BJ (cell line): Measurements from ENCODE around the gene CHRND. TPM values are rescaled to one million over a fixed set of nuclear protein-coding genes. Genes with fewer than 3 reads are reported as not detected.
A peak's percentile ranks its signal among the peaks of the same experiment; 100 is the strongest.

Source experiments
- CTCF ChIA-PET: fragments of 350-600 bp; formaldehyde crosslinking; extraction: SDS; loops from one replicate; lab custom pipeline; 2021; ENCODE audit warnings: antibody characterized with exemption, inconsistent platforms; lab: Yijun Ruan, JAX
- POLR2A ChIA-PET: fragments of 300-600 bp; sonication (Branson Sonifier 250); formaldehyde crosslinking; extraction: SDS; loops from one replicate; lab custom pipeline; 2021; ENCODE audit warnings: antibody characterized with exemption; lab: Charles Lee
- DNase-seq: peaks from one replicate; pipeline ENCODE4 v3.0.0-alpha.2; 2011; ENCODE audit warnings: low read depth
- H3K27me3 ChIP-seq: 2 replicates; pipeline ENCODE4 v1.6.0; 2011; ENCODE audit warnings: low read length; ENCODE audit not compliant: control insufficient read depth, insufficient read depth
- H3K36me3 ChIP-seq: 2 replicates; pipeline ENCODE4 v1.5.1; 2011; ENCODE audit warnings: low read length; ENCODE audit not compliant: control insufficient read depth, insufficient read depth
- H3K4me3 ChIP-seq: 2 replicates; pipeline ENCODE4 v1.5.1; 2011; ENCODE audit warnings: low read depth, mild to moderate bottlenecking, control low read depth, low read length
- polyA plus RNA-seq: library from polyadenylated mRNA; depleted of rRNA; stranded (reverse); fragments of >200 nt; gene quantifications from 2 replicates; pipeline ENCODE4 v1.2.3, GENCODE V29; 2011
- TF ChIP-seq, protein P1 (sequence below): IDR thresholded peaks from 2 replicates; pipeline ENCODE4 v1.5.1; 2011; ENCODE audit warnings: low read depth, mild to moderate bottlenecking, control low read depth, inconsistent platforms, low read length, moderate library complexity; ENCODE audit not compliant: insufficient read depth

Gene CHRND
- polyA plus RNA-seq, 1 experiment = not detected

- ChIA-PET POLR2A (no interaction called here), CTCF (interaction anchor here (2.2 kb wide), 1 partner anchor 22 kb away, joined by 7 read pairs; no protein-coding TSS in a partner anchor)
- TF ChIP-seq, protein P1, sequence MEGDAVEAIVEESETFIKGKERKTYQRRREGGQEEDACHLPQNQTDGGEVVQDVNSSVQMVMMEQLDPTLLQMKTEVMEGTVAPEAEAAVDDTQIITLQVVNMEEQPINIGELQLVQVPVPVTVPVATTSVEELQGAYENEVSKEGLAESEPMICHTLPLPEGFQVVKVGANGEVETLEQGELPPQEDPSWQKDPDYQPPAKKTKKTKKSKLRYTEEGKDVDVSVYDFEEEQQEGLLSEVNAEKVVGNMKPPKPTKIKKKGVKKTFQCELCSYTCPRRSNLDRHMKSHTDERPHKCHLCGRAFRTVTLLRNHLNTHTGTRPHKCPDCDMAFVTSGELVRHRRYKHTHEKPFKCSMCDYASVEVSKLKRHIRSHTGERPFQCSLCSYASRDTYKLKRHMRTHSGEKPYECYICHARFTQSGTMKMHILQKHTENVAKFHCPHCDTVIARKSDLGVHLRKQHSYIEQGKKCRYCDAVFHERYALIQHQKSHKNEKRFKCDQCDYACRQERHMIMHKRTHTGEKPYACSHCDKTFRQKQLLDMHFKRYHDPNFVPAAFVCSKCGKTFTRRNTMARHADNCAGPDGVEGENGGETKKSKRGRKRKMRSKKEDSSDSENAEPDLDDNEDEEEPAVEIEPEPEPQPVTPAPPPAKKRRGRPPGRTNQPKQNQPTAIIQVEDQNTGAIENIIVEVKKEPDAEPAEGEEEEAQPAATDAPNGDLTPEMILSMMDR = no peak
- Histone ChIP-seq H3K27me3 (no peaks in the 10 kb centered on the region), H3K36me3 (peaks cover 6% of the 10 kb centered on the region; the same call in 1 of the 2 replicates), H3K4me3 (no peak overlapping the region)
- DNase-seq = no peak
Observed at GRCh38 chr2:232545511-232546375, 19.8 kb downstream of the CHRND start.

GRCh38 chr2:232547991-232548390 lies 22.0 kb downstream of the CHRND start:
- H3K4me3 ChIP-seq = no peak overlapping the region
- ChIA-PET CTCF (no interaction called here), POLR2A (no interaction called here)
- TF ChIP-seq, protein P1 = no peak
- H3K27me3 ChIP-seq = no peaks in the 10 kb centered on the region
- H3K36me3 ChIP-seq = peaks cover 6% of the 10 kb centered on the region; the same call in 1 of the 2 replicates
- DNase-seq = no peak

- Histone ChIP-seq H3K4me3 (peak overlapping the region; percentile 89), H3K27me3 (no peaks in the 10 kb centered on the region), H3K36me3 (peaks cover 6% of the 10 kb centered on the region; the same call in 1 of the 2 replicates)
- CTCF ChIA-PET = interaction anchor here (0.7 to 1.1 kb wide), 2 partner anchors 26 kb away, joined by 4 to 5 read pairs; no protein-coding TSS in a partner anchor
- POLR2A ChIA-PET = no interaction called here
- no peak for DNase-seq
- TF ChIP-seq, protein P1 = no peak
Observed at GRCh38 chr2:232549655-232550353, 23.8 kb downstream of the CHRND start.

DNA sequence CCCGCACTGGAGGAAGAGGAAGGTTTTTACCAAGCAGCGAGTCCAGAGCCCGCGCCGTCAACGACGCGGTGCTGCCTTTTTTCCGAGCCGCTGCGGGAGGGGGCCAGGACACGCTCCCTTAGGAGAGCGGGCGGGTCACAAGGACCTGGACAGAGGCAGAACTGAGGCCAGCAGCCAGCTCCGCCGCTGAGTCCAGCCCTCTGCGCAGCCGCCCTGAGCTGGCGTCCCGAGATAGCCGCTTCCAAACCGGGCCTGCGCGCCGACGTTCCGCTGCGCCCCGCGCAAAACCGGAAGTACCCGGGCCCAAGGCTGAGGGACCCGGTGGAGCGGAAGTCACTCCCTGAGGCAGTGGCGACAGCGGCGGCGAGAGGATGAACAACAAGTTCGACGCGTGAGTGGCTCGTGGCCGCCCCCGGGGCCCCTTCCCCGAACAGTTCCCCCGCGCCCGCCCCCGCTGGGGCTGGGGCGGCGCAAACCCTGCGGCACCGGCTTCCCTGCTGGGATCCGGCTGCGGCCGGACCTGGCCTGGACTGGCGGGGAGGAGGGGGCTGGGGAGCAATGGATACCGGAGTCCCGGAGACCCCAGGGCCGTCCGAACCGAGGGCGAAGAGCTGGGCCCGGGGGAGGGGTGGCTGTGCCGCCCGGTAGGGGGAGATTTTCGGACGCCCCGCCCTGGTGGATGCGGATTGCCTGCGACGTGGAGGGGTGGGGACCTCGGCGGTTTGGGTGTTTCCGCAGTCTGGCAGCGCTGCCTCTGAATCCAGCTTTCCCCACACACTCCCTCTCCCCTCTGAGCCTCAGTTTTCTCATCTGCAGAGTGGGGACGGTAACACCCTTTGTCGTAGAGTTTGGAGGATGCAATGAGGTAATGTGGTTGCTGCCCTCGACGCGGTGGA lies 24.6 kb downstream of the CHRND start, which contains the start of the genes EIF4E2 and TIGD1:
Gene EIF4E2, plus strand, starts transcription at position 336 of the 896 bp plus-strand sequence. Its CDS starts 36 bp downstream, at position 372.
Gene TIGD1, minus strand, starts transcription at position 204 of the 896 bp plus-strand sequence. CDS start 675 bp downstream, outside the sequence.
- POLR2A ChIA-PET = interaction anchor here (0.6 kb wide), 1 partner anchor 12 kb away, joined by 12 read pairs; no protein-coding TSS in a partner anchor
- DNase-seq = peak; percentile 65
- TF ChIP-seq, protein P1 = peak; percentile 42
- H3K27me3 ChIP-seq = no peaks in the 10 kb centered on the region
- CTCF ChIA-PET = interaction anchor here (0.7 to 1.1 kb wide), 2 partner anchors 25 to 27 kb away, joined by 4 to 5 read pairs; no protein-coding TSS in a partner anchor
- H3K4me3 ChIP-seq = peak within 1 kb of the TSS; percentile 89
- peaks cover 5% of the 10 kb centered on the region; the same call in 1 of the 2 replicates for H3K36me3 ChIP-seq
